IPS-11a (cell line): ENCODE data around the gene ELP4.
A peak's percentile ranks its signal among the peaks of the same experiment; 100 is the strongest.

Experiments used
- H3K4me3 ChIP-seq: one replicate; pipeline ENCODE4 v1.5.1; 2013; ENCODE audit warnings: low read depth, low read length, control low read depth

Gene ELP4

DNA sequence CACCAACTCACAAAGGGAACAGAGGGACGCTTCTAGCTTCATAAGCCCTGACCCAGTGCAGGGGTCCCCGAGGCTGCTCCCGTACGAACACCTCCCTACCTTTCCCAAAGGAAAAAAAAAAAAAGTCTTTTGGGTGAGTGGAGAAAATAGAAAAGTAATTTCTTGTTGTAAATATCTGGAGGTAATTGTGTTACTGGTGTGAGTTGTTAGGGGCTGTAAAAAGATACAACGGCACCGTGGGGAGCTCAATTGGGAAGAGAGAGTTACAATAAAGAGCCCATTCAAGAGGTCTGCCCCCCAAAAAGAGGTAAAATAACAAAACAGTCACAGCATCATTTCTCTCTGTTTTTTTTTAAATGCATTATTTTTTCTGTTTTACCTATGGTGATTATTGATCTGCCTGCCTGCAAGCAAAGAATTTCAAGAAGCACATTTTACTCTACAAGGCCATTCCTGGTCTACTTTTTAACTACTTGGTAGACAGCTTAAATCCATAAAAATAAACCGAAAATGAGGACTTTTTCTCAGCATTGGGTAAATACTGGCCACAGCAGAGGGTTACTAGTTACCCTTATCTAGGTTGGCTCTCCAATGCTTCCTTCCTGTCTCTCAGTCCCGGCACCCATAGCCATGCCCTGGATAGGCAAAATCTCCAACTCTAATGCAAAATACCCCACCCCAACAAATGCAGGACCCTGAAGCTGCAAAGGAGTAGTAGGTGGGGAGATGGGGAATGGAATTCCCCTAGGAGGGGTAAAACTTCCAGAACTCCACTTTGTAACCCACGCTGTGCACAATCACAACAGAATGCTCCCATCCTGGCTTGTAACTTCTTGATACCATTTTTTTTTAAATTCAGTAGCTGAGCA lies 298.5 kb downstream of the ELP4 start:
- H3K4me3 ChIP-seq = no peak overlapping the region

DNA sequence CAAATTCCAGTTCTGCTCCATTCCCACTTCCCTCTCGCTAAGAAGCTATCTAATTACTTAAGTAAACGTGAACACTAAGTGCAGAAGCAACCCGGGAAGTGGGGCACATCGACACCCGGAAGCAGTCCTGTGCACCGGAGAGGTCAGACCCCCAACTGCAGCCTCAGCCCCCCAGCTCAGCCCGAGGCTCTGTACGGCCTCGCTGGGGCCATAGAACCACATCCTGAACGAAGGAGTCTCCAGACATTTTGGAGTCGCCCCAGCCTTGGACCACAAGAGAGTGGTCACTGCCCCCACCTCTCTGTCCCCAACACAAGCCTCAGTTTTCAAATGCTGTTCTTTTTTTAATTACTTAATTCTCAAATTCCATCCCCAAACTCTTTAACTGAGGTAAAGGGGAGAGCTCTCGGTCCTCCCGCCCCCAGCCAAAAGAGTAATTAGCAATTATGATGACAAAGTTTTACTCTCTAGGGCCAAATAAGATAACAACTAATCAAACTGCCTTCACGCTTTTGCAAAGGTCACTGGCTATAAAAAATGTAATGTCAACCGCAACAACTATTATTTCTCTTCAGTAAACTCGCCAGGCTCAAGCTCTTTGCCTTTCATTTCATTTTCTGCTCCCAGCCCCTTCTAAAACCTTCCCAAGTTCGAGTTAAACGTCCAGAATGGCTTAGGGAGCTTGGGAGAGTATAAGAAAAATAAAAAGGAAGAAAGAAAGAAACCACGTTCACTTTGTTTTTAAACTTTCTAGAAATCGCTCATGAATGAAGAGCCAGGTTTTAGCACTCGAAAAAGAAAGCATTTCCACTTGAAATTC lies 299.4 kb downstream of the ELP4 start:
- no peak overlapping the region for H3K4me3 ChIP-seq

DNA sequence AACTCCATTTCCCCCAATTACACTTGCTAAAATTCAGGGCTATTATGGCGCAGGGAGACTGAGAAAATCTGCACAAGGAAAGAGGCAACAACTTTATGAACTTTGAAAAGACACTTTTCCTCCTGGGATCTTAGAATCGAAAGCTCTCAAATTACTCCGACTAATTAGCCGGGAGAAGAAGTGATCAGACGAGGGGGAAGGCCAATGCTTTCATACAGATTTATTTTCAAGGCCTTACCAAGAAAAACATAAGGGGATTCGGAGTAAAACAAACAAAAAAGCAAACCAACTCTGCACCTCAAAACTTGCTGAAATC lies 299.9 kb downstream of the ELP4 start:
- peak overlapping the region; percentile 20 for H3K4me3 ChIP-seq

DNA sequence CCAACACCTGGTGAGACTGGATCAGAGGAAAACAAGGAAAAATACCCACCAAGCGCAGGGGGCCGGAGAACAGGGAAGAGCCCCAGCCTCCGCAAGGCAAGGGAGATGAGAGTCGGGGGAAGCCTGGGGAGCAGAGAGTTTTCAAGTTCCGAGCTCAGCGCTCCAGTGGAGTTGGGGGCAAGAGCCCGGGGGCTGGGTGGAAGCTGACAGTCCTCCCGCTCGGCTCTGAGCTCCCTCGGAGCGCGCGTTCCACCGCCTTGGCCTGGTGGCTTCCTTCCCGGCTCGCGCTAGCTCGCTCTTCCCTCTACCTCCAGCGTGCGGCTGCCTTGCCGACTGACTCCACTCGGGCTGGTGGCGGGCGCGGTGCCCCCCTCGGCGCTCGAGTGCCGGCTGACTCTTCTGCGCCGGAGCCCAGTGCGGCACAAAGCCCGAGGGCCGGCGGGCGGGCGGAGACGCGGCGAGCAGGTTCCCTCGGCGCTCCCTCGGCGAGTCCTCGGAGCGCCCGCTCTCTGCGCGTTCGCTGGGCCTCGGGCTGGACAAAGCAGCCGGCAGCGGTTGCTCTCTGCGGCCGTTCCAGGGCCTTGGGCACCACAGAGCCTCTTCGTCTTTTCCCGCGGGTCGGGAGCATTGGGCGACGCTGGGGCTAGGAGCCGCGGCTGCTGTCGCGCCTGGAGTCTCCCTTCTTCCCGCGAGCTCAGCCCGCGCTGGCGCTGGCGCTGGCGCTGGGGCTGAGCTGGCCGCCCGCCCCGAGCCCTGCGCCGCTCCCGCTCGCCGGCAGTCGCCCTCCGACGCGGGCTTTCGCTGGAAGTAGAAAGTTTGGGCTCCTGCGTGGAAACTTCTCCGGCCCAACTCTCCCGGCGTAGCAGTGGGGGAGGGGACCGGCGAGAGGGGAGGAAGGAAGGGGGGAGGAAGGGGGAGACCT lies 300.6 kb downstream of the ELP4 start:
- H3K4me3 ChIP-seq = peak overlapping the region; percentile 20

DNA sequence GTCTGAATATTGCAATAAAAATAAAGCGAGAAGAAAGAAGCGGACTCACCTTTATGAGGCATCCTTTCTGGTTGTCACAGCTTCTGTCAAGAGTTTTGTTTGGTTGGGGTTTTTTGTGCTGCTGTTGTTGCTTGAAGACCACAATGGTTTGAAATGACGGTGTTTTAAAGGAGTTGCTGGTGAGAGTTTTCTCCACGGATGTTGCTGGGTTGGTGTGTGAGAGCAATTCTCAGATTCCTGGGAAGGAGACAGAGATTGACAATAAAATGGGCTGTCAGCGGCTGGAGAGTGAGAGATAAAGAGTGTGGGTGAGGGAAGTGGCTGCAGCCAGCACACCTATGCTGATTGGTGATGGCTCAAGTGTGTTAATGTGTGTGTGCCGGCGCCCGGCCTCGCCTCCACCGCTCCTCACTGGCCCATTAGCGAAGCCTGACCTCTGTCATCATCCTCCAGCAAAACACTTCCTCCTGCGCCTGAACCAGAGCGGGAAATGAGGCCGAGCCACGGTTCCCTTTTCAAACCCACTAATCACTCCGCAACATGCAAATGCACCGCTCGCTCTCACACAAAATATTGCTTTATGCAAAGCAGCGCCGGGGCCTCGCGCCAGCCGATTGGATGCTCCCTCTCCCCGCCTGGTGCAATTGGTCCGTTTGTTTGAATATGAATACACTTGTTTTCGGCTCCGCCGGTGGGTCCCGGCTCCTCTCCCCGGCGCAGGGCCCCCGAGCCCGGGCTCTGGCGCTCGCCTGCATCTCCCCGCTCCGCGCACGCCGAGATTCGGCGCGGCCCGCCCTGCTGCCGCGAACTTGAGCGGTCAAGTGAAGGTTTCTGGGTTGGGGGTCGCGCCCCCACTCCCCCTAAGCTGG lies 301.4 kb downstream of the ELP4 start, which contains the start of gene PAX6:
Gene PAX6, minus strand, starts transcription at position 544 of the 869 bp plus-strand sequence. CDS start 4,911 bp downstream, outside the sequence.
- H3K4me3 ChIP-seq = peak within 1 kb of the TSS; percentile 33

DNA sequence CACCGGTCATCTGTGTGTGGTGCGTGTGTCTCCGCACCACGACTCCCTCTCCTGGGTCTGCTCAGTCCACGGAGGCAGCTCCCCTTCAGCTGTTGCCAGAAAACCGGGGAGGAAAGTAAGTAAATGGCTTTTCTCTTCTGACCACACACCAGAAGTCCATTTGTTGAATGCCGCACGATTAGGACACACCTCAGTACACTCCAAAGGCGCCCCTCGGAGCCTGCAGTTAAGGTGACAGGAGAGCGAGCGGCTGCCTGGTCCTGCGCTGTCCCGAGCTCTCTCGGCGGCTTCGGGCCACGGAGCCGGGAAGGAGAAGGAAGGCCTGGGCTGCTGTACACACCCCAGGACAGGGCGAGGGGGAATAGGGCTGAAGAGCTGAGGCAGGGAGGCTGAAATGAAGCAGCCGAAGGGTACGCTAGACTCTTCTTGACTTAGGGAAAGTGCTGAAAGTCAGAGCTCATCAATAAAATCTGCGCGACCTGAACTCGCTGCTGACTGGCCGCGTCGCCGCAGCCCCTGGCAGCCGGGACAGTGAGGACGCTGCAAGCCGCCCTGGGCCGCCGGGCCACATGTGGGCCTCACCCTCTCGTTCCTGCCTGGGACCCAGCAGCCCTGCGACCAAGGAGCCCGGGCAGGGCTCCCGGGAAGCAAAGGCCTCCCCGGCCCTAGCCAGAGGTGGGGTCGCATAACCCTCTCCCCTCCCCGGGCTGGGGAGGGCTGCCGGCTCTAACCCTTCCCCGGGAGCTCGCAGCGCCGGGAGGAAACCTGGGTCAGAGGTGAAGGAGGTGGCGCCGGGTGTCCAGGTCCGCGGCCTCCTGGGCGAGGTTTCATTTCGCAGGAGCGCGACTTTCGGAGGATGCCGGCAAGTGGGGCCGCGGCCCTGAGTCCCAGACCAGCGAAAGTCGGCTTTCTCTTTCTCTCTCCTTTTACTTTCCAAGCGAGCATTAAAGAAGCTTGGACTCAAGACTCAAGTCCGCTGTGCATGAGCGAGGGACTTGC lies 303.1 kb downstream of the ELP4 start:
- H3K4me3 ChIP-seq = no peak overlapping the region

DNA sequence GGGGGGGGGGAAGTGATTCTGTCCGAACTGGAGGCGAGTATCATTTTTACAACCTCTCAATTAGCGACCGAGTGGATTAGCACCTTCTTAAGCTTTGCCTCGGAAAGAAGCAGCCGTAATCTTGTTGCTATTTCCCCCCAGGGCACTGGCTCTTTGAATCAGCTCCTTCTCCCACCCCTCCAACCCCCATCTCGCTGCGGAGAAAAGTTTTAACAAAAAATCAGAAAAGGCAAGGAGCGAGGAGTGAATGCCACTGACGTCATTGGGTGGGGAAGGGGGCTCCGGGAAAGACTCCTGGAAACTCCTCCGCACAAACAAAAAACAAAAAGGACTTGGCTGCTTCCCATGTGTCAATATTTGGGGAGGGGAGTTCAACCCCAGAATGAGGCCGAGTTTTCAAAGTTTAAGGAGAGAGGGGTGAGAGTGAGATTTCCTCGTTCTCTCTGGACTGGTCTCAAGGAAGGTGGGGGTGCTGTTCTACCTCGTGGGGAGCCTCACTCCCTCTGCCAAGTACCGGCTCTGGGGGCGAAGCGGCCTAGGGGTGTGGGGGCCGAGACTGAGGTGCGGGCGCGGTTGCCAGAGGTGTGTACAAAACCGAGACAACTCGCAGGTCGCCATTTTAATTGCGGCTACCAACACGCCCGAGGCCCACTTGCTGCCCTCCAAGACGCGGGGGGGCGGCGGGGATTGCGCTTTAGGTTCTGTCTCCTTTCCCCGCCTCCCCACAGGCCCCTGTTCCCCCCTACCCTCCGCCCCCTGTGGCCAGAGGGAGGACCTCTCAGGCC lies 304.0 kb downstream of the ELP4 start:
- H3K4me3 ChIP-seq = peak overlapping the region; percentile 13

DNA sequence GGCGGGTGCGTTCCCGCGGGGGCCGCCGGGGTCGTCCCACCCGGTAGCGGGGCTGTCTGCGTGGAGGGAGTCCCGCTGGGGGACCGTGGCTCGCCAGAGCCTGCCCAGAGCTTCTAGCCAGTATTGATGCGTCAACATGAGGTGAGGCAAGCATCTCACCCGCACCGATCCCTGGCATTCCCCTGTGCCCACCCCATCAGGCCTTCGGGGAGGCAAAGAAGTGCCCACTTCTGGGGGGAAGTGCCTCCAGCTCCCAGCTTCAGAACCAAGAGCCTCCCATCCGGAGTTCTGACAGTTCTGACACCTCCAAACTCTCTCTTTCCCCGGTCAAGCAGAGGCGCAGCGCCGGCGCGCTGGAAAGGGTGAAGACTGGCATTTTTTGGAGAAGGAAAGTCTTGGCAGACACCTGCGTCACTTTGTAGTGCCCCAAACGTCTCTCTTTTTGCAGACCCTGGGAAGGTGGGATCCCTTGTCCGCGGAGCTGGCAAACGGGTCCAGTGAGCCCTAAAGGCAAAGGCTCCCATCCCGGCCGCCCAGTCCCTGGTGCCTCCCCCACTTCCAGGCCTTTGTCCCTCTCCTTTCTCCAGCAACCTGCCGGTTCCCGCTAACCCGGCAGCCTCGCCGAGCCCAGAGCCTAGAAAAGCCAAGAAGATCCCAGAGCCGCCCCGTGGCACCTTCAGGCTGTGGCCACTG lies 304.8 kb downstream of the ELP4 start:
- no peak overlapping the region for H3K4me3 ChIP-seq

DNA sequence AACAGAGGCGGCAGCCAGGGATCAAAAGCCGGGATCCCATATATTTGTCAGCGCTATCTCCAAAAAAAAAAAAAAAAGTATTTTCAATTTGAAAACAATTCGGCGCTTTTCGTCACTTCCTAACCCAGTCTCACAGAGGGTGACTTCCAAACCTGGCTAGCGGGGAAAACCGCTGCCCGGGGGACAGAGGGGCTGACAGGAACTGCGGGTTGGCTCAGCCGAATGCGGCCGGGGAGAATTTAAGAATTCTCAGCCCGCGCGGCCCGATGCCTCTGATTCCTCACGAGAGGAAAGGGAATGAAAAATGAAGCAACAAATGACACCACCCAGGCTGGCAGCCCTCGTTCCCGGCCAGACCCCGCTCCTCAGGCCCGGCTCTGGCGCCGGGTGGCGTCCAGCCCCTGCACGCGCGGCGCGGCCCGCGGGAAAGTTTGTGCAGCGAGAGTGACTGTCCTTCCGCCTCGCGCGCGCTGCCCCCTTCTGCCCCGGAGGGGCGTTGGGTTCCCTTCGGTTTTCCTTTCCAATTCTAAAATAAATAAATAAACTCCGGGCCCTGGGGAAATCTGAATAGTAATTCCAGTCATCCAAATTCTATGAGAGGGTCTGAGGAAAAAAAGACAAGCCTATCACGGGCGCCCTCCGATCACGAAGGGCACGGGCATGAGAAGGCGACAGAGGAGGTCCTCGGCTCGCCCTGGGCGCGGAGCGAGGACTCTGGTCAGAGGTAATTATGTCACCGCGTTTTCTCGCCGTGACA lies 306.3 kb downstream of the ELP4 start:
- no peak overlapping the region for H3K4me3 ChIP-seq

DNA sequence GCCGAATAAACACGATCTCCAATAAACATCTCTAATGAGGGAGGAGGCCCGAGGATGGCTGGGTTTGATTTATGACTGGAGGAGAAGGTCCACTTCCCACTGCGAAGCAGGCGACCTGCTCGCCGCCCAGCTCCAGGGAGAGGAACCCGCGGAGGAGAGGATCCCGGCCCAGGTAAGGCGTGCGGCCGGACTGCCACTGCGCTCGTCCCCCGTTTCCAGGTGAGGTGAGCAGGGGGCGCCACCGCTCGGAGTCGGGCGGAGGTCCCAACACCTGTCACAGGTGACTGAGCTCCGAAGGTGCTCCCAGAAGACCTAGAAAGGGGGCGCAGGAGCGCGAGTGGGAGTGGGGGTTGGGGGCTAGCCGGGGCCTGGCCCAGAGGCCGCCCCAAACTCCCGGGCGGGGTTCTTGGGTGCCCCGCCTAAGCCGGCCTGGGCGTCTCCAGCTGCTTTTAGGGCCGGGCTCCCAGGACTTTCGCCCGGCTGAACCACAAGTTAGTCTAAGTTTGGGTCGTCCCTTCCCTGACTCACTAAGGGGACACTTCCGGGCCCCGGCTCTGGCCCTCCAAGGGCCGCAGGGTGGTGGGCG lies 307.0 kb downstream of the ELP4 start:
- H3K4me3 ChIP-seq = no peak overlapping the region

DNA sequence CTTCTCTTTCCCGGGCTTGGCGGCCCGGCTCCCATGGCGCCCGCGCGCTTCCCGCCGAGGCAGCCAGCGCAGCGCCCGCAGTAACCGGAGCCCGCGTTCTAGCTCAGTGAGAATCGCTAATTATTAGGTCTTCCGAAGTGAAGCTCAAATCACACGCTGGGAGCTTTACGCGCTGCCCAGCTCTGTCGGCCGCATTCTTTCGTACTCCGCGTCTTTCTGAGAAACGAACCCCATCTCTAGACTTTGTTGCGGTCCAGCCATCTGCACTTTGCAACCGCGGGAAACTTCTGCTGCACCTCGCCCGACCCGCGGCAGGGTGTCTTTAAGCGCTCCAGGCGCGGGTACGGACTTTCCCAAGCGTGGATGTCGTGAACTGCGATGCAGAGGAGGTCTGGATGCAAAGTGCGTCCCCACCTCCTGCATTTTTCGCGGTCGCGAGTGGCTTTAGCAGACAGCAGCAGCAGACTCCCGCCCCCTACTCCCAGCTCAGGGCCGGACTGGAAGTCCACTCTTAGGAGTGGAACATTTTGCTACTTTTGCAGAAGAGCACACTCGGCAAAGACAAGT lies 307.6 kb downstream of the ELP4 start:
- no peak overlapping the region for H3K4me3 ChIP-seq

DNA sequence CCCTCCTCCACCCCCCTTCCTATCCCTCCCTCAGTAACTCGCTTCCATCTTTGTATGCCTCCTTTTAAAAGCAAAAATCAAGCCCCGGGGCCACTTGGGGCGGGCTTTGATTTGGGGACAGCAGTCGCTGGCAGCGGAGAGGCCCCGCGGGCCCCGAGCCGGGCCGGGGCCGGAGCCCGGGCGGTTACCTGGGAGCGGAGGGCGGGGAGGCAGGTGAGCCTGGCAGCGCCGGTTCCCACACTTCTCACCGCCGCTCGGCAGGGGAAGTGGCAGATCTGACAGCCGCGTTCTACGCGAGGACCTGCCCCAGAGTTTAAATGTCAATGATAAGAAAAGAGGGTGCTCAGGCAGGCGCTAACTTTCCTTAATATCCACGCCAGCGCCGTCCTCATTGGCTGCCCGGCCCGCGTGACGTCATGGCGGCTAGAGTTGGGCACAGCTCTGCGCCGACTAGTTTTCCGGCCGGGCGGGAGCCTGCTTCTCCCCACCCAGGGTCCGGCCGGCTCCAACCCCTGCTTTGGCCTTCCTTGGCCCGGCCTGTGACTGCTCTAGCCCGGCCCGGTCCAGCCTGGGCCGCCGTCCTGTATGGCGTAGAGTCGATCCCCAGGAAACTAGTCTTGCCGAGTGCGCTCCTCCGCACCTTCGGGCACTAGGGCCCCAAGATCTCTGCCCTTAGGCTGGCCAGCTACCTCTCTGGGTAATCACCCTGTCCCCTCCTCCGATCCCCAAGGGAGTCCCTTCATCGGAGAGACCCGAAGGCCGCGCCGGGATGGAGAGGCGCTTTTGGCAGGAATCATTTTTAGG lies 308.3 kb downstream of the ELP4 start:
- H3K4me3 ChIP-seq = peak overlapping the region; percentile 43

DNA sequence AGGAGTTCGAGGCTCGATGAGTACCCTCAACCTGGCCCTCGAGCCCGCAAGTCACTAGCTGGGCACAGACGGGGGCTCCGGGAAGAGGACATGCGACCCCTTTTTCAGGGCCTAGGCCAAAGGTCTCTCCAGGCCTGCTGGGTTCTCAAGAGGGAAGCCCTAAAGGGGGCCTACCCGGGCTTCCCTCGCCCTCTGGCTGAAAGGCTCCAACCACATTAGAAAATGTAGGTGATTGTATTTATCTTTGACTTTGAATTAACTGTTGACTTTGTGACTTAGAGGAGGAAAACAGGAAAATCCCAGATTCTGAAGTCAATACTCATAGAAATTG lies 308.8 kb downstream of the ELP4 start:
- no peak overlapping the region for H3K4me3 ChIP-seq

DNA sequence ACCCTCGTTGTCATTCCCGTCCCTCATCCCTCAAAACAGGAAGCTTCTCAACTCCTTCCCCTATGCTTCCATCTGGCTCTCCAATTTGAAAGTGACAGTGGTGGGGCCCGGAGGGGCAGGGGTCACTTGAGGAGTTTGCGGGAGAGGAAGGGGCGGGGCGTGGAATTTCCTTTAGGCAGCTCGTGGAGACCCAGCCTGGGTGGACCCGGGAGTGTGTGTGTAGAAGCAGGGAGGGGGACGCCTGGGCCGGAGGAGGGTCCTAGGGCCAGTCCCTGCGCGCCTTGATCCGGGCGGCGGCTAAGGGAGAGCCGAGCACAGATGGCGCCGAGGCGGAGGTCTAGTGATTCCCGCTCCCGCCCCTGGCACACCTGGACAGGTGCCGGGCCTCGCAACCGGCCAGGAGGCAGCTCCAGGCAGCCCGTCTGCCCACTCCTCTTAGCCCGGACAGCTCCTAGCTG lies 309.3 kb downstream of the ELP4 start:
- no peak overlapping the region for H3K4me3 ChIP-seq
